HEK293T (cell line): Measurements from ENCODE around the gene PADI4.

ENCODE experiments used
- CTCF ChIA-PET: fragments of 350-600 bp; formaldehyde crosslinking; extraction: SDS; loops from one replicate; lab custom pipeline; 2021; ENCODE audit warnings: antibody characterized with exemption, inconsistent platforms; lab: Yijun Ruan, JAX
- POLR2A ChIA-PET: fragments of 350-600 bp; formaldehyde crosslinking; extraction: SDS; loops from one replicate; lab custom pipeline; 2020; ENCODE audit warnings: antibody characterized with exemption, inconsistent platforms; lab: Yijun Ruan, JAX
- DNase-seq: peaks from one replicate; pipeline ENCODE4 v3.0.0; 2012; ENCODE audit warnings: mixed read lengths; ENCODE audit errors: extremely low spot score
- ARNT ChIP-seq: fragments of 450-650 bp; IDR thresholded peaks from 2 replicates; pipeline ENCODE4 v1.6.1; 2017; ENCODE audit warnings: mild to moderate bottlenecking
- BHLHE40 ChIP-seq: fragments of 450-650 bp; IDR thresholded peaks from 2 replicates; pipeline ENCODE4 v1.6.1; 2016; ENCODE audit warnings: mild to moderate bottlenecking, moderate library complexity, borderline replicate concordance
- CTBP1 ChIP-seq: fragments of 450-650 bp; IDR thresholded peaks from 2 replicates; pipeline ENCODE4 v1.6.1; 2016; ENCODE audit warnings: borderline replicate concordance
- ELF4 ChIP-seq: fragments of 450-650 bp; IDR thresholded peaks from 2 replicates; pipeline ENCODE4 v1.6.1; 2017; ENCODE audit warnings: antibody characterized with exemption
- FOXA1 ChIP-seq: fragments of 450-650 bp; IDR thresholded peaks from 2 replicates; pipeline ENCODE4 v1.6.1; 2016; ENCODE audit warnings: mild to moderate bottlenecking
- FOXK2 ChIP-seq: fragments of 450-650 bp; IDR thresholded peaks from 2 replicates; pipeline ENCODE4 v1.6.1; 2016; ENCODE audit warnings: mild to moderate bottlenecking
- FOXM1 ChIP-seq: fragments of 450-650 bp; IDR thresholded peaks from 2 replicates; pipeline ENCODE4 v1.6.1; 2017; ENCODE audit warnings: mild to moderate bottlenecking, borderline replicate concordance
- HDGF ChIP-seq: fragments of 450-650 bp; IDR thresholded peaks from 2 replicates; pipeline ENCODE4 v1.6.1; 2017; ENCODE audit warnings: antibody characterized with exemption, borderline replicate concordance
- L3MBTL2 ChIP-seq: fragments of 450-650 bp; conservative IDR thresholded peaks from 2 replicates; pipeline ENCODE4 v1.6.1; 2016; ENCODE audit warnings: mild to moderate bottlenecking
- LEF1 ChIP-seq: fragments of 450-650 bp; IDR thresholded peaks from 2 replicates; pipeline ENCODE4 v1.6.1; 2017; ENCODE audit warnings: mild to moderate bottlenecking, borderline replicate concordance
- NFRKB ChIP-seq: fragments of 450-650 bp; IDR thresholded peaks from 2 replicates; pipeline ENCODE4 v1.6.1; 2016; ENCODE audit warnings: mild to moderate bottlenecking, moderate library complexity
- SP1 ChIP-seq: fragments of 450-650 bp; IDR thresholded peaks from 2 replicates; pipeline ENCODE4 v1.6.1; 2017
- SUZ12 ChIP-seq: fragments of 450-650 bp; IDR thresholded peaks from 2 replicates; pipeline ENCODE4 v1.6.1; 2016; ENCODE audit warnings: mild to moderate bottlenecking
- TARDBP ChIP-seq: fragments of 450-650 bp; IDR thresholded peaks from 2 replicates; pipeline ENCODE4 v1.6.1; 2016
- ZNF384 ChIP-seq: fragments of 450-650 bp; IDR thresholded peaks from 2 replicates; pipeline ENCODE4 v1.6.1; 2016
- TF ChIP-seq, protein P1 (sequence below): fragments of 450-650 bp; IDR thresholded peaks from 2 replicates; pipeline ENCODE4 v1.6.1; 2016

The PADI4 gene

DNA sequence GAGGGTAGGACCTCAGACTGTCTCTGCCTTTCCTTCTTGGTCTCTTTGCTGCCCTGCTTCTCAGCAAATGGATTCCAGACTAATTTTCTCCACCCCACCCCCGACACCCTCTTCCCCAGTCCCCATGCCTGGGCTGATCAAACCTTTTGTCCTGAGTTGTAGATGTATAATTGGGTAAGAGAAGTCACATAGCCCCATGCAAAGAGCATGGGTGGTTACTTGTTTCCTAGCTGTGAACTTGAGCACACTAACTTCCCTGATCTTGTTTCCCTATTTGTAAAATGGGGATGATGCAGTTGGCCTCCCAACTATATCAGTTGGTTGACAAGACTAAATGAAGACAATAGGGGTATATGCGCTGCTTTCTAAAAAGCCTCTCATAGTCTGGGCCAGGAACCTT, 73.2 kb downstream of the PADI4 start:
- no peak for TF ChIP-seq ZNF384
- no peak for TF ChIP-seq L3MBTL2
- no peak for TF ChIP-seq FOXK2
- TF ChIP-seq ARNT = no peak
- TF ChIP-seq, protein P1, sequence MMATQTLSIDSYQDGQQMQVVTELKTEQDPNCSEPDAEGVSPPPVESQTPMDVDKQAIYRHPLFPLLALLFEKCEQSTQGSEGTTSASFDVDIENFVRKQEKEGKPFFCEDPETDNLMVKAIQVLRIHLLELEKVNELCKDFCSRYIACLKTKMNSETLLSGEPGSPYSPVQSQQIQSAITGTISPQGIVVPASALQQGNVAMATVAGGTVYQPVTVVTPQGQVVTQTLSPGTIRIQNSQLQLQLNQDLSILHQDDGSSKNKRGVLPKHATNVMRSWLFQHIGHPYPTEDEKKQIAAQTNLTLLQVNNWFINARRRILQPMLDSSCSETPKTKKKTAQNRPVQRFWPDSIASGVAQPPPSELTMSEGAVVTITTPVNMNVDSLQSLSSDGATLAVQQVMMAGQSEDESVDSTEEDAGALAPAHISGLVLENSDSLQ = no peak
- no peak for TF ChIP-seq BHLHE40
- ChIA-PET POLR2A (interaction anchor here (1.5 kb wide), 1 partner anchor 10 kb away, joined by 4 read pairs; no protein-coding TSS in a partner anchor), CTCF (no interaction called here)
- DNase-seq = no peak

DNA sequence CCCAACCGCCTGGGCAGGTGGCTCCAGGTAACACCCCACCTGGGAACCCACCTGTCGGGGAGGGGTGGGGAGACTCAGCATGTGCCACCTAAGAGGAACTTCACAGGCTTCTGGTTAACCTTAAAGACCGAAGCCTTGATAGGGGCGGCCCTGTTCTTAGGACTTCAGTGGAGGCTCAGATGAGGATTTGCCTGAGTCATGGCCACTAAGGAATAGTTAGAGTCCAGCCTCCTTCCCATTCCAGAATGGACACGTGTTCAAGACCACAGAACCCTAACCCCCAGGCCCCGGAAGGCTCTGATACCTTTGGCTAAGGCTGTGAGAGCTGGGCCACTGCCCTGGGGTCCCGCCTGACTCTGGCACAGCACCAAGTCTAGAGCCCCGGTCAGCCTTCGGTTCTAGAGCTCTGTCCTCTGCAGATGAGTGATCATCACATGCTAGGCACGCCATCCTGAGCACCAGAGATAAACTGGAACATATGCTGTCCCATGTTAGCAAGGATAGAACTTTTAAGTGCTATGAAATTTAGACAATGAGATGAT, 84.3 kb downstream of the PADI4 start:
- DNase-seq = no peak
- CTCF ChIA-PET = no interaction called here
- no peak for TF ChIP-seq CTBP1
- no peak for TF ChIP-seq SUZ12
- TF ChIP-seq FOXA1 = no peak
- no peak for TF ChIP-seq ELF4
- no peak for TF ChIP-seq LEF1
- TF ChIP-seq TARDBP = no peak
- TF ChIP-seq ZNF384 = no peak
- TF ChIP-seq HDGF = no peak
- no peak for TF ChIP-seq FOXK2
- POLR2A ChIA-PET = no interaction called here

DNA sequence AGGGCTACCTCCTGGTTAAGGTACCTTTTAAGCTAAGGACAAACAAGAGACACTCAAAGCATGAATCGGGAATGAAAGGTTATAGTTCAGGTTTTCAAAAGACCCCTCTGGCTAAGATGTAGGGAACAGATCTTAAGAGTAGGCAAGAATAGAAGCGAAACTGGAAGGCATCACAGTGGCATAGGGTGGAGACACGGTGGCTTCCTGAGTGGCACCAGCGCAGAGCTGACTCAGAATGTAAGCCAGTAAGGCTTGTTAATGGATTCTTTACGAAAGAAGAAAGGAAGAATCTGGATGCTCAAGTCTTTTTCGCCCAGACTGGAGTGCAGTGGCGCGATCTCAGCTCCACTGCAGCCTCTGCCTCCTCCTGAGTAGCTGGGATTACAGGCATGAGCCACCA, 85.2 kb downstream of the PADI4 start:
- no peak for TF ChIP-seq HDGF
- no peak for DNase-seq
- ChIA-PET POLR2A (interaction anchor here (1.3 kb wide), 1 partner anchor 10 kb away, joined by 3 read pairs; no protein-coding TSS in a partner anchor), CTCF (no interaction called here)

DNA sequence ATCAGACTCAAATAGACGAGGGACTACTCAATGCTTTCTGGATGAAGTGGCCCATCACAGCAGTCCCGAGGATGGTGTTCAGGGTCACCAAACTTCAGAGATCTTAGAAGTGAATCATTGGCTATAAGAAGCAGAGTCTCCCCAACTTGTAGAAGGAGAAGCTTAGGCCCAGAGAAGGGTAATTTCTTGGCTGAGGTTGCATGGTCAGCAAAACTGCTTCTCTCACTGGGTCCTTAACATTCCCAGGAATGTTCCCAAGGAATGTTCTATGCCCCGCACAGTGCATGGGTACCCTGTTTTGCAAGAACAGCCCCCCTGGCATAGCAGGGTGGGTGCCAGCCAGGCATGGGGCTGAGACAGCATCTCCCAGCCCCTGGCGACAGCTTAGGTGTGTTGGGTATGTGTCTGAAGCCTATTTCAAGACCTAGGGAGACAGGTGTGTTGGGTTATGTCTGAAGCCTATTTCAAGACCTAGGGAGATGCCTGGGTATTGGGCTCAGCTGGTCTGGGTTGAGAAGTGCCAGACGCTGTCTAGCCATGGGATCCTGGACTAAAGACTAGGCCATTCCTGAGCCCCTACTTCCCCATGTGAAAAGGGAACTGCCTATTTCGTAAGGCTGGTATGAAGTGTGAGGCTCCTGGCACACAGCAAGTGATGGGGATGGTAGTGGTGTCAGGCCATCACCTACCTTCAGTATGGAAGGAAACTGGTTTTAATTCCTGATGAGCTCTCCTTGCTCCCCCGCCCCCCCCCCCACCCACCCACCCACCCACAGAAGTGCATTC, 90.1 kb downstream of the PADI4 start:
- no peak for TF ChIP-seq ELF4
- no peak for TF ChIP-seq FOXK2
- TF ChIP-seq FOXA1 = no peak
- TF ChIP-seq HDGF = no peak
- TF ChIP-seq LEF1 = no peak
- TF ChIP-seq CTBP1 = no peak
- TF ChIP-seq ARNT = no peak
- no peak for TF ChIP-seq BHLHE40
- TF ChIP-seq SUZ12 = no peak
- TF ChIP-seq TARDBP = no peak
- no peak for TF ChIP-seq ZNF384
- TF ChIP-seq, protein P1 = no peak
- no peak for TF ChIP-seq FOXM1
- no peak for TF ChIP-seq NFRKB
- TF ChIP-seq L3MBTL2 = no peak
- TF ChIP-seq SP1 = no peak
- no peak for DNase-seq
- CTCF ChIA-PET = no interaction called here
- POLR2A ChIA-PET = no interaction called here

DNA sequence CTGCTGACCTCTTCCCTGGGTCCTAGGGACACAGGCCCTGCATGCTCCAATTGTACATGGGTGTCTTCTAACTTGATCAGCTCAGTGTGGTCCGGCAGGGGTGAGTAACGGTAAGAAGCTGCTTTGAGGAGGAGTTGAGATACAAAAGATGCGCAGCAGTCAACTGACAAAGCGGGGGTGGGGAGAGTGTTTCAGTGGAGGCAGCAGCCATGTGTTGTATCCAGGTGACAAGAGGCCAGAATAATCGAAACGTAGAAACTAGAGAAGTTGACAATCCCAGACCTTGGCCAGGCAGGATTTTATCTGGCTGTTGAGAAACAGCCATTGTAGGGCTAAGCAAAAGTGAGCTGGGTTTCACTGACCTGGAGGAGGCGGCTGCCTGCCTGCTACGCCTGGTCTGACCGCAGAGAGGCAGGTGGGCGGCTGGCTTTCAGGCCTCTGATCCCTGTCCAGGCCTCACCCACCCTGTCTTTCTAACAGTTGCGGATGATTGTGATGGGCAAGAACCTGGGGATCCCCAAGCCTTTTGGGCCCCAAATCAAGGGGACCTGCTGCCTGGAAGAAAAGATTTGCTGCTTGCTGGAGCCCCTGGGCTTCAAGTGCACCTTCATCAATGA, 92.8 kb downstream of the PADI4 start:
- TF ChIP-seq SUZ12 (no peak), FOXK2 (no peak), ZNF384 (no peak), L3MBTL2 (no peak), NFRKB (no peak), TARDBP (no peak)
- DNase-seq = no peak
- POLR2A ChIA-PET = no interaction called here
- CTCF ChIA-PET = no interaction called here

DNA sequence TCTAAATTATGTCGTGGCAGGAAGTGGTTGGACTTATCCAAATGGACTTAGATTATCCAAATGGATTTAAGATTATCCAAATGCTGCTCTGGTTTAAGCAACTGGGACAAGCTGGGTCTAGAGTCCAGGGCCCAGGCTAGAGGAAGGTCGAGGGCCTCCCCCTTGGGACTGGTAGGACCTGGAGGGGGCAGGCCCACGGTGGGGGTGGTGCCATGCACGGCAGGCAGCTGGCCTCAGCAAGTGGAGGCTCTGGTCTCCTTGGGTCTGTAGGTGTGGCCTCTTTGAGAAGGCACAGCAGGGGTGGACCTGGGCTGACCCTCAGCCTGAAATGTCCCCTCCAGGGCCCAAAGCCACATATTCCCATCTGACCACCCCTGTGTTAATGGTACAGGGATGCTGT, 93.8 kb downstream of the PADI4 start:
- TF ChIP-seq NFRKB (no peak), ZNF384 (no peak), SUZ12 (no peak), CTBP1 (no peak), HDGF (no peak), TARDBP (no peak), FOXA1 (no peak), SP1 (no peak), ARNT (no peak), BHLHE40 (no peak), L3MBTL2 (no peak), ELF4 (no peak), FOXM1 (no peak), FOXK2 (no peak), LEF1 (no peak)
- TF ChIP-seq, protein P1 = no peak
- CTCF ChIA-PET = no interaction called here
- POLR2A ChIA-PET = interaction anchor here (1.0 kb wide), 1 partner anchor 36 kb away, joined by 4 read pairs; no protein-coding TSS in a partner anchor
- DNase-seq = no peak
